ENCODE measurements around the gene MELTF. TPM values are rescaled to one million over a fixed set of nuclear protein-coding genes. Genes with fewer than 3 reads are reported as not detected.

The MELTF gene
- total RNA-seq, 2 experiments from 2014 or later = 3.3 TPM

- CTCF ChIA-PET = no interaction called here
- DNase-seq (no peak), ATAC-seq (no peak)
- Mint-ChIP-seq H3K4me1 (no peaks in the 10 kb centered on the region), H3K27me3 (no peaks in the 10 kb centered on the region), H3K27ac (no peak overlapping the region), H3K36me3 (no peaks in the 10 kb centered on the region), H3K9me3 (ENCODE audit: low read depth) (no peaks in the 10 kb centered on the region), H3K4me3 (no peak overlapping the region)
These were observed 17.7 kb downstream of the MELTF start for GRCh38 chr3:197011780-197012539.

GRCh38 chr3:197010556-197011351 is 18.9 kb downstream of the MELTF start:
- Mint-ChIP-seq H3K9me3 (ENCODE audit: low read depth) (no peaks in the 10 kb centered on the region), H3K4me1 (no peaks in the 10 kb centered on the region), H3K27ac (no peak overlapping the region), H3K36me3 (no peaks in the 10 kb centered on the region), H3K4me3 (no peak overlapping the region), H3K27me3 (no peaks in the 10 kb centered on the region)
- ATAC-seq = no peak
- CTCF ChIA-PET = interaction anchor here (2.7 kb wide), 1 partner anchor 19 kb away, joined by 11 read pairs; the partner anchor contains the start of gene MELTF
- no peak for DNase-seq

GRCh38 chr3:197009532-197010019 is 20.0 kb downstream of the MELTF start:
- DNase-seq (no peak), ATAC-seq (no peak)
- no peaks in the 10 kb centered on the region for H3K4me1 Mint-ChIP-seq
- H3K9me3 Mint-ChIP-seq (ENCODE audit: low read depth) = no peaks in the 10 kb centered on the region
- no peak overlapping the region for H3K4me3 Mint-ChIP-seq
- no peak overlapping the region for H3K27ac Mint-ChIP-seq
- CTCF ChIA-PET = interaction anchor here (1.0 to 2.7 kb wide), 3 partner anchors 14 to 39 kb away, joined by 3 to 11 read pairs (median 6); partner anchors contain the start of gene MELTF
- no peaks in the 10 kb centered on the region for H3K36me3 Mint-ChIP-seq
- no peaks in the 10 kb centered on the region for H3K27me3 Mint-ChIP-seq

DNA sequence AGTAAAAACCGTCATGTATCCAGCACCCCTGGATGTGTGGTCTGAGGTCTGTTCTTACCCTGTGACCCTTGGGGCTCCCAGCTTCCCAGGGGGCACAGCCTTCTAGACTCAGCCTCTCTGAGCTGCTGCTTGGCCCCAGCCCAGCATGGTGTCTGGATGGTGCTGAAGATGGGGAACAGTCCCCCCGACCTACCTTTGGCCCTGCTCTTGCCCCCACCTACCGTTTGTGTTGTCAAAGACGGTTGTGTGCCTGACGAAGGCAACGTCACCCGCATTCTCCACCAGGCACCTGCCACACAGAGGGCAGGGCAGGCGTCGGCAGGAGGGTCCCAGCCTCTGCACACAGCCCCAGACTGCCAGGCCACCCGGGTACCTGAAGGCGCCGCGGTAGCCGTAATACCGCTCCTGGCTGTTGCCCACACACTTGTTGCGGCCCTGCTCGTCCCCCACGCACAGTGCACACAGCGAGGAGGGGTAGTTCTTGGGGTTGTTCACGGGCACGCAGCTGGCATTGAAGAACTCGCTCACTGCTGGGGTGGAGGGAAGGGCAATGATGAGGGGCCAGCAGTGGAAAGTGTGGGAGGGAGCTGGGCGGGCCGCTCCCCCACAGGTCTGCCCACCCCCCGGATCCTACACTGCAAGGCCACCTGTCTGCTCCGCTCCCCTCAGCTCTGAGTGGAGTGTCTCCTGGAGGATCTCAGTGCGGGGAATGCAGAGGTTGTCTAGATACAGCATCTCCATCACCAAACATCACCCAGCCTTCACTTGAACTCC is 21.0 kb downstream of the MELTF start:
- Mint-ChIP-seq H3K36me3 (no peaks in the 10 kb centered on the region), H3K27me3 (no peaks in the 10 kb centered on the region), H3K27ac (no peak overlapping the region), H3K4me3 (no peak overlapping the region), H3K4me1 (peaks cover 8% of the 10 kb centered on the region), H3K9me3 (ENCODE audit: low read depth) (no peaks in the 10 kb centered on the region)
- no peak for ATAC-seq
- DNase-seq = no peak
- CTCF ChIA-PET = interaction anchor here (1.0 to 2.7 kb wide), 3 partner anchors 15 to 38 kb away, joined by 3 to 11 read pairs (median 6); partner anchors contain the start of gene MELTF

DNA sequence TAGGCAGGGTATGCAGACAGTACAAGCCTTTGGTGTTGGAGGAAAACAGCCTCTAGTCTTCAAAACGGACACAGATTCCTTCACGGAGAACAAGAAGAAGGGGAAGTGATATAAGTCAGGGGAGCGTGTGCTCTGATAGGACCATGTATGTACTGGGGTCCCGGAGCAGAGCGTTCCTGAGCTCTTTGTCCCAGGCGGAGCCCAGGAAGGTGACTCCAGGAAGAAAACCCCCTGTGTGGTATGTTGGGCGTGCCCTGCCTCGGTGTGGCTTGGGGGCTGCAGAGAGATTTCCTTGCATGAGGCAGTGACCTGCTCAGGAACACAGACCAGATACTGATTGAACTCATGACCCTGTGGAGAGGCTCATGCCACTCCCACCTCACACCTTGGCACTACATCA is 21.7 kb downstream of the MELTF start:
- no peak overlapping the region for H3K4me3 Mint-ChIP-seq
- CTCF ChIA-PET = no interaction called here
- H3K4me1 Mint-ChIP-seq = peaks cover 8% of the 10 kb centered on the region
- H3K27me3 Mint-ChIP-seq = no peaks in the 10 kb centered on the region
- no peak for ATAC-seq
- no peak for DNase-seq
- no peak overlapping the region for H3K27ac Mint-ChIP-seq
- no peaks in the 10 kb centered on the region for H3K9me3 Mint-ChIP-seq (ENCODE audit: low read depth)
- no peaks in the 10 kb centered on the region for H3K36me3 Mint-ChIP-seq

DNA sequence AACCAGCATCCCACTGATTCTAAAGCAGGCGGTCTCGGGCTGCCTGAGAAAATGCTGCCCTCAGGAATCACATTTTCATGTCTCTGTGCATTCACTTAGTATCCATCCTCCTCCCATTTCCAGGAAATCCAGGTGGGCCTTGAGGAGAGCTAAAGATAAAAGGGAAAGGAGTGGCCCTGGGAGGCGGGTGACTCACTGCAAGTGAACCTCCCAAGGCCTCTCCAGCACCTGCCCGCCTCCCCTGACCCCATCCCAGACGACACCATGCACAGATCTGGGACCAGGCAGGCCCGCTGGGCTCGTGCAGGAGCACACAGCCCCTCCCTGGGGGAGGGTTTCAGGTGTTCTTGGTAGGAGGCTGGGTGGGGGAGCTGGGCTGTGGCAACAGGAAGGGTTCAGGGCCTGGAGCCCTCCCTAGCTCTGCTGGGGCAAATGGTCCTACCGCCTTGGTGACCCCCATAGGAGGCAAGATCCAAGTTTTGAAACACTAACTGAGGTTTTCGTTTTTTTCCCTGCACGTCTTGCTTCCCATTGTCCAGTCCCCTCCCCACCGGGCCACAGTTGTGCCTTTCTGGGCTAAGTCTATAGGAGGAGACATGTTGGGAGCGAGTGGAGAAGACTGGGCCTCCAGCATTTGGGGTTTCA is 22.2 kb downstream of the MELTF start:
- H3K36me3 Mint-ChIP-seq = no peaks in the 10 kb centered on the region
- DNase-seq (no peak), ATAC-seq (no peak)
- H3K9me3 Mint-ChIP-seq (ENCODE audit: low read depth) = no peaks in the 10 kb centered on the region
- CTCF ChIA-PET = interaction anchor here (1.1 kb wide), 1 partner anchor 91 kb away, joined by 3 read pairs; no protein-coding TSS in a partner anchor
- H3K4me3 Mint-ChIP-seq = no peak overlapping the region
- H3K27me3 Mint-ChIP-seq = no peaks in the 10 kb centered on the region
- H3K4me1 Mint-ChIP-seq = peaks cover 8% of the 10 kb centered on the region
- H3K27ac Mint-ChIP-seq = no peak overlapping the region

GRCh38 chr3:197006860-197007259 is 22.8 kb downstream of the MELTF start:
- Mint-ChIP-seq H3K27ac (no peak overlapping the region), H3K27me3 (no peaks in the 10 kb centered on the region), H3K9me3 (ENCODE audit: low read depth) (no peaks in the 10 kb centered on the region), H3K36me3 (no peaks in the 10 kb centered on the region), H3K4me3 (no peak overlapping the region), H3K4me1 (peaks cover 8% of the 10 kb centered on the region)
- DNase-seq = no peak
- CTCF ChIA-PET = interaction anchor here (0.8 to 1.1 kb wide), 2 partner anchors 21 to 92 kb away, joined by 3 read pairs; no protein-coding TSS in a partner anchor
- ATAC-seq = no peak

DNA sequence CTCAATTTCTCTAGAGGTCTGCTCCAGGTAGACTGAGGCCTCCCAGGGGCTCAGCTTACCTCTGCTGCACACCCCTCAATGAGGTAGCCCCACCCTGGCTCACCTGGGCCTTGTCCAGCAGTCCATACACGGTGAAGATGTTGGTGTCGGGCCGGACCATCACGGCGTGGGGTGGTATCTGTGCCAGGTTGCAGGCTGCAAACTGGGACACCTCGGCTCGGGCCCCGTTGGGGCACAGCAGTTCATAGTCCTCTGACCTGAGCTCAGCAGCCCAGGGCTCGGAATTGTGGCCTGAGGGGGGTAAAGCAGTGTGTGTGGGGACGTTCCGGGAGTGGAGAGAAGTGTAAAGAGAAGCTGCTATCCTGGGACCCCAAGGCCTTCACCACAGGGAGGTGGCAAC is 23.2 kb downstream of the MELTF start:
- H3K27ac Mint-ChIP-seq = no peak overlapping the region
- H3K9me3 Mint-ChIP-seq (ENCODE audit: low read depth) = no peaks in the 10 kb centered on the region
- CTCF ChIA-PET = interaction anchor here (0.8 to 1.1 kb wide), 2 partner anchors 22 to 92 kb away, joined by 3 read pairs; no protein-coding TSS in a partner anchor
- H3K4me3 Mint-ChIP-seq = no peak overlapping the region
- H3K36me3 Mint-ChIP-seq = no peaks in the 10 kb centered on the region
- H3K4me1 Mint-ChIP-seq = peaks cover 9% of the 10 kb centered on the region
- ATAC-seq (no peak), DNase-seq (no peak)
- H3K27me3 Mint-ChIP-seq = peaks cover 2% of the 10 kb centered on the region

DNA sequence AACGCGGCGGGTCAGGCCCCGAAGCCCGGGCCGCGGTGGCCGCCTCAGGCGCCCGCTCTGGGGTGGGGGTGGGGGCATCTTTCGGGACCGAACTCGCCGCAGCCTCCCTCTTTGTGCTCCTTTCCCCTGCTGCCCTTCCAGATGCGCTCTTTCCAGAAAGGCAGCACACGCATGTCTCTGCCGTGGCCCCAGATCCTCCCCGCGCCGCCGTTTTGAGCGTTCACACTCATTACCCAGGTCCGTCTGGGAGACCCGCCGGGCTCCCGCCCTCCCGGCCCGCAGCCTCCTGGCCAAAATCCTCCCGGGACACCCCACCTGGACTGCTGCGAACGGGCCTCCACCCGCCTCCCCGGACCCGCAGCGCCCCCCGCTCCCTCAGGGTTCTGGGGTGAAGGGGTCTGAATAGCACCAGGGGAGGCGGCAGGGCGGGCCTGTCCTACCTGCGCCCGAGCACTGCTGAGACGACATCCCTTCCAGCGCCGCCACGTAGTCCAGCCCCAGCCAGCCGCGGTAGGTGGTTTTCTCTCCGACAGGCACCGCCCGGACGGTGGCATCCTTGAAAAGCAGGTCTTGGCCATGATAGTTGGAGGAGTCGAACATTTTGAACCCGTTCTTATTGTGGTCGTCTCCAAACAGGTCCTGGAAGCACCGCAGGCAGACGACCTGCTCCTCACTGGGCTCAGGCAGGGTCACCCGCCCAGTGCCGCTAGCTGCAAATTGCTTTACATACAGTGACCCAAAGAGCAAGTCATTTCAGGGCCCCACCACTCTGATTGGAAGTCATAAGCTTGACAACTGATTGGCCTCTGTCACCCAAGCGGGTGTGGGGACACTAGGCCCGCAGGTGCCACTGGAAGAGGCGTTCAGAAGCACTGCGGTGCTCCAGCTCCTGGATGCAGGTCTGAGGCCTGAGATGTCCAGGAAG is 25.9 kb downstream of the MELTF start:
- peaks cover 2% of the 10 kb centered on the region for H3K27me3 Mint-ChIP-seq
- CTCF ChIA-PET = interaction anchor here (0.6 to 5.0 kb wide), 8 partner anchors 16 to 570 kb away, joined by 3 to 38 read pairs (median 3); partner anchors contain the start of gene MELTF
- peak overlapping the region; percentile 73 for H3K4me3 Mint-ChIP-seq
- peak; percentile 21 for ATAC-seq
- H3K9me3 Mint-ChIP-seq (ENCODE audit: low read depth) = no peaks in the 10 kb centered on the region
- peaks cover 9% of the 10 kb centered on the region for H3K4me1 Mint-ChIP-seq
- no peaks in the 10 kb centered on the region for H3K36me3 Mint-ChIP-seq
- H3K27ac Mint-ChIP-seq = peak overlapping the region; percentile 71
- DNase-seq = no peak

DNA sequence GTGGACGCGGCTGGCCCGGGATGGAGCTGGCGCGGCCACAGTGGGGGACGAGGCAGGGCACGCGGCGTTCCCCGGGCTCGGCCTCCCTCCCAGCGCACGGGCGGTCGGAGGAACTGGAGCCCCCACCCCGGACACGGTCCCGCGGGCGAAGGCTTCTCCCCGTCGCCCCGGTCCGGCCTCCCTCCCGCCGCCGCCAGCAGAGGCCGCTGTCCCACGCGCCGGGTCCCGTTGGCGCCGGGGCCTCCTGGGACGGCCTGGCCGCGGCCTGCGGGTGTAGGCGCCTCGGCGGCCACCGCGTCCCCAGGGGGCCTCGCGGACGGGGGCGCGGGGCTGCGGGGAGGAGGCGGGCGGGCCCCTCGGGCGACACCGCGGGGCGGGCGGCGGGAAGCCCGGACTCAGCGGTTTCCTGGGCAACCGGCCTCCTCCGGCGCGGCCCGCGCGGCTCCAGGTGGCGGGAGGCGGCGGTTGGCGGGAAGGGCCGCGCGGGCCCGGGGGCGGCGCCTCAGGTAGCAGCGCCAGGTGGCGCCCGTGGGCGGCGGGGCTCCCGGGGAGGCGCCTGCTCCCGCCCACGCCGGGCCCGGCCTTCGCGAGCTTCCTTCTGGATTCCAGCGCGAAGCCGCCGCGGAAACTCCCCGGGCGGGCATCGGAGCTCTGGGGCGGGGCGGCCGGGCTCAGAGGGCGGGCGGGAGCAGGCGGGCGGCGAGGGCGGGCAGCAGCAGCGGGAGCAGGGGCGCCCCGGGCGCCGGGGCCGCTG is 26.7 kb downstream of the MELTF start:
- CTCF ChIA-PET = interaction anchor here (0.6 to 5.0 kb wide), 9 partner anchors 17 to 569 kb away, joined by 3 to 38 read pairs (median 3); partner anchors contain the start of gene MELTF
- DNase-seq (peak; percentile 76), ATAC-seq (peak; percentile 84)
- H3K36me3 Mint-ChIP-seq = no peaks in the 10 kb centered on the region
- H3K27me3 Mint-ChIP-seq = peaks cover 2% of the 10 kb centered on the region
- H3K4me3 Mint-ChIP-seq = peak overlapping the region; percentile 73
- no peak overlapping the region for H3K27ac Mint-ChIP-seq
- H3K9me3 Mint-ChIP-seq (ENCODE audit: low read depth) = no peaks in the 10 kb centered on the region
- H3K4me1 Mint-ChIP-seq = peaks cover 9% of the 10 kb centered on the region

- no peaks in the 10 kb centered on the region for H3K9me3 Mint-ChIP-seq (ENCODE audit: low read depth)
- DNase-seq (no peak), ATAC-seq (no peak)
- peaks cover 2% of the 10 kb centered on the region for H3K27me3 Mint-ChIP-seq
- CTCF ChIA-PET = interaction anchor here (1.0 to 5.0 kb wide), 5 partner anchors 17 to 187 kb away, joined by 3 to 38 read pairs (median 4); partner anchors contain the start of gene MELTF
- no peaks in the 10 kb centered on the region for H3K36me3 Mint-ChIP-seq
- peak overlapping the region; percentile 46 for H3K4me3 Mint-ChIP-seq
- peaks cover 9% of the 10 kb centered on the region for H3K4me1 Mint-ChIP-seq
- H3K27ac Mint-ChIP-seq = peak overlapping the region; percentile 9
These were observed 27.5 kb downstream of the MELTF start for GRCh38 chr3:197001972-197002700.

Data from activated CD8-positive, alpha-beta memory T cell treated with anti-CD3 and anti-CD28 coated beads, Interleukin-2, amount 10 ng/mL, durations not matched to agents 7 days and 5 days (primary cell).